ENCODE data around the gene EMP3.

GRCh38 chr19:48315712-48316111 lies 9.6 kb upstream of the EMP3 start:
- TF ChIP-seq, protein P1, sequence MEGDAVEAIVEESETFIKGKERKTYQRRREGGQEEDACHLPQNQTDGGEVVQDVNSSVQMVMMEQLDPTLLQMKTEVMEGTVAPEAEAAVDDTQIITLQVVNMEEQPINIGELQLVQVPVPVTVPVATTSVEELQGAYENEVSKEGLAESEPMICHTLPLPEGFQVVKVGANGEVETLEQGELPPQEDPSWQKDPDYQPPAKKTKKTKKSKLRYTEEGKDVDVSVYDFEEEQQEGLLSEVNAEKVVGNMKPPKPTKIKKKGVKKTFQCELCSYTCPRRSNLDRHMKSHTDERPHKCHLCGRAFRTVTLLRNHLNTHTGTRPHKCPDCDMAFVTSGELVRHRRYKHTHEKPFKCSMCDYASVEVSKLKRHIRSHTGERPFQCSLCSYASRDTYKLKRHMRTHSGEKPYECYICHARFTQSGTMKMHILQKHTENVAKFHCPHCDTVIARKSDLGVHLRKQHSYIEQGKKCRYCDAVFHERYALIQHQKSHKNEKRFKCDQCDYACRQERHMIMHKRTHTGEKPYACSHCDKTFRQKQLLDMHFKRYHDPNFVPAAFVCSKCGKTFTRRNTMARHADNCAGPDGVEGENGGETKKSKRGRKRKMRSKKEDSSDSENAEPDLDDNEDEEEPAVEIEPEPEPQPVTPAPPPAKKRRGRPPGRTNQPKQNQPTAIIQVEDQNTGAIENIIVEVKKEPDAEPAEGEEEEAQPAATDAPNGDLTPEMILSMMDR (IDR thresholded peaks at IDR 0.05 in 2 of 3, conservative IDR thresholded peaks at IDR 0.05 in 1 of 3; ENCODE audit: borderline replicate concordance in 1 of 3, insufficient read depth in 1 of 3, low read depth in 2 of 3, low read length in 2 of 3), result no peak
- no peak for TF ChIP-seq MAX (IDR thresholded peaks at IDR 0.05)
- no peak for TF ChIP-seq POLR2AphosphoS5 (IDR thresholded peaks at IDR 0.05; ENCODE audit: low read depth, low read length)
- no peak for TF ChIP-seq EZH2phosphoT487 (IDR thresholded peaks at IDR 0.05; ENCODE audit: borderline replicate concordance)
- TF ChIP-seq JUND (IDR thresholded peaks at IDR 0.05), result no peak
- no peak for TF ChIP-seq ELF1 (IDR thresholded peaks at IDR 0.05; ENCODE audit: borderline replicate concordance, low read depth)
- TF ChIP-seq, protein P2, sequence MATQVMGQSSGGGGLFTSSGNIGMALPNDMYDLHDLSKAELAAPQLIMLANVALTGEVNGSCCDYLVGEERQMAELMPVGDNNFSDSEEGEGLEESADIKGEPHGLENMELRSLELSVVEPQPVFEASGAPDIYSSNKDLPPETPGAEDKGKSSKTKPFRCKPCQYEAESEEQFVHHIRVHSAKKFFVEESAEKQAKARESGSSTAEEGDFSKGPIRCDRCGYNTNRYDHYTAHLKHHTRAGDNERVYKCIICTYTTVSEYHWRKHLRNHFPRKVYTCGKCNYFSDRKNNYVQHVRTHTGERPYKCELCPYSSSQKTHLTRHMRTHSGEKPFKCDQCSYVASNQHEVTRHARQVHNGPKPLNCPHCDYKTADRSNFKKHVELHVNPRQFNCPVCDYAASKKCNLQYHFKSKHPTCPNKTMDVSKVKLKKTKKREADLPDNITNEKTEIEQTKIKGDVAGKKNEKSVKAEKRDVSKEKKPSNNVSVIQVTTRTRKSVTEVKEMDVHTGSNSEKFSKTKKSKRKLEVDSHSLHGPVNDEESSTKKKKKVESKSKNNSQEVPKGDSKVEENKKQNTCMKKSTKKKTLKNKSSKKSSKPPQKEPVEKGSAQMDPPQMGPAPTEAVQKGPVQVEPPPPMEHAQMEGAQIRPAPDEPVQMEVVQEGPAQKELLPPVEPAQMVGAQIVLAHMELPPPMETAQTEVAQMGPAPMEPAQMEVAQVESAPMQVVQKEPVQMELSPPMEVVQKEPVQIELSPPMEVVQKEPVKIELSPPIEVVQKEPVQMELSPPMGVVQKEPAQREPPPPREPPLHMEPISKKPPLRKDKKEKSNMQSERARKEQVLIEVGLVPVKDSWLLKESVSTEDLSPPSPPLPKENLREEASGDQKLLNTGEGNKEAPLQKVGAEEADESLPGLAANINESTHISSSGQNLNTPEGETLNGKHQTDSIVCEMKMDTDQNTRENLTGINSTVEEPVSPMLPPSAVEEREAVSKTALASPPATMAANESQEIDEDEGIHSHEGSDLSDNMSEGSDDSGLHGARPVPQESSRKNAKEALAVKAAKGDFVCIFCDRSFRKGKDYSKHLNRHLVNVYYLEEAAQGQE (IDR thresholded peaks at IDR 0.05; ENCODE audit: low read depth), result no peak

Data from HCT116 (cell line).